RKO (cell line): Measurements from ENCODE around the gene TH.
"Not testable (repeated sequence)": the region's sequence is repeated elsewhere in the genome, so short reads cannot be mapped to it uniquely, and the experiment has no call there.

Experiments used
- DNase-seq: peaks from one replicate; pipeline ENCODE4 v3.0.0-alpha.2; 2016; ENCODE audit warnings: low spot score

Gene TH

GRCh38 chr11:2129699-2130366 is 41.8 kb downstream of the TH start:
- DNase-seq = no peak

DNA sequence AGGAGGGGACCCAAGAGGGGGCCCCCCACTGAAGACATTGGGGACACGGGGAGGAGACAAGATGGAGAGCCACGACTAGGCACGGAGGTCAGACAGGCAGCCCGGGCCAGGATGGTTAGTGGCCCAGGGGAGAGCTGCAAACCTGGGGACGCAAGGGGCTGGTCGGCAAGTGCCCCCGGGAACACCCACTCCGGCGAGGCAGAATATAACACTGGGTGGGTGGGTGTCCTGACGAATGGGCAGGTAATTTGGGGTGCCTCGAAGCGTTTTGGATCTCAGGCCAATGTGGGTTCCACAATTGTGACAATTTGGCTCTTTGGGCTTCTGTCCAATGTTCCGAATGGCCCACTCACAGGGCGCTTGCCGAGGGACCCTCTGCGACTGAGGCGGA is 42.3 kb downstream of the TH start:
- no peak for DNase-seq

- DNase-seq = no peak
Measured at GRCh38 chr11:2128511-2129307, 42.9 kb downstream of the TH start.

DNA sequence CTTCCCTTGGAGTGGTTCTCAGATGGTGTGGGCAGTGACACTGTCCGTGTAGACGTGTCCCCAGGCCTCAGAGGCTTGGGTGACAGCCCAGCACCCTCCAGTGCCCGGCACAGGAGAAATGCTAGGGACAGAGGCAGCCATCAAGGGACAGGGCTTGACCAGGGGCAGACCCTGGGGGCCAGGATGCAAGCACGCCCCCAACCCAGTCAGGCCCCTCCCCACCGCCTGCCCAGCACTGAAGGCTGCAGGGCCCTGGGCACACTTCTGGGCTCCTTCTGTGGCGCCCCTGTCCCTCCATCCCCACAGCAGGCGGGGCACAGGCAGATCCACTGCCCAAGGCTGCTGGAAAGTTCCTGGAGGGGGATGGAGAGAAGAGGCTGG is 43.5 kb downstream of the TH start:
- no peak for DNase-seq

GRCh38 chr11:2127482-2128129 is 44.0 kb downstream of the TH start:
- no peak for DNase-seq

DNA sequence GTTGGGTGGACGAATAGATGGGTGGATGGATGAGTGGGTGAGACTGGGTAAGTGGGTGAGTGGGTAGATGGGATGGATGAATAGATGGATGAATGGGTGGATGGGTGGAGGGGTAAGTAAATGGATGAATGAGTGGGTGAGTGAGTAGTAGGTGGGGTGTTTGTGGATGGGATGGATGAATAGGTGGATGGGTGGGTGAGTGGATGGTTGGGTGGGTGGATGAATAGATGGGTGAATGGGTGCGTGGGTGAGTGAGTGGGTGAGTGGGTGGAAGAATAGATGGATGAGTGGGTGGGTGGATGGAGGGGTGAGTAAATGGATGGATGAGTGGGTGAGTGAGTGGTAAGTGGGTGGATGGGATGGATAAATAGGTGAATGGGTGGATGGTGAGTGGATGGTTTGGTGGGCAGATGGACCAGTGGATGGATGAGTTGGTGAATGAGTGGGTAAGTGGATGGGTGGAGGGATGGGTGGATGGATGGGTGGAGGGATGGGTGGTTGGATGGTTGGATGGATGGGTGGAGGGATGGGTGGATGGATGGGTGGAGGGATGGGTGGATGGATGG is 45.0 kb downstream of the TH start:
- no peak for DNase-seq

- not testable (repeated sequence) for DNase-seq
Measured at GRCh38 chr11:2124736-2125484, 46.7 kb downstream of the TH start.

- no peak for DNase-seq
Measured at GRCh38 chr11:2123628-2123960, 48.0 kb downstream of the TH start.

GRCh38 chr11:2122907-2123627 is 48.5 kb downstream of the TH start:
- no peak for DNase-seq

DNA sequence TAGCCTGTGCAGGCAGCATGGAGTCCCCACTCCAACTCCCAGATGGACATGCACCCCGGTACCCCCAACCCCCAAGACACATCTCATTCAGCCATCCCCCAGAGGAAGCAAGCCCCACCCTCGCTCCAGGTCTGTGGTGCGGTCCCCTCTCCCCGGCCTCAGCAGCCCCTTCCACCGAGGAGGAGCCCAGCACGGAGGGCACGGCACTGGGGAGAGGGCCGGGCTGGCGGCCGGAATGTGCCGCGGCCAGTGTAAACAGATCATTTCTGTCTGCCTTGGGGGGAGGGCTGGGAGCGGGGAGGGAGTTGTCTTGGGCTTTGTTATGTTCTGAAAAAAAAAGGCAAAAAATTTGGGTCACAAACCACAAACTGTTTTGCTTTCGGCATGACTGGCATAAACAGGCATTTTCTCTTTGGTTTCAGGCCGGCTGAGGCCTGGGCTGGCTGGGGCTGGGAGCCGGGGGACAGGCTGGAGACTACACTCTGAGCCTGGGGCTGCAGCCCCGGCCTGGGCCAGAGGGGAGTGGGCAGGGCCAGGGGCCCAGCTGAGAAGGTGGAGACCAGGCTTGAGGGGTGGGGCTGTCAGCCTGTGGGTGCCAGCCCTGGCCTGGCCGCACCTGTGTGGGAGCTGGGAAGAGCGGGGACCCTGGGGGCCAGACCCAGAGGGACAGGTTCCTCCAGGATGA is 49.3 kb downstream of the TH start:
- DNase-seq = no peak

GRCh38 chr11:2121227-2122130 is 50.1 kb downstream of the TH start:
- DNase-seq = no peak

- DNase-seq = no peak
Measured at GRCh38 chr11:2120359-2121100, 51.1 kb downstream of the TH start.

DNA sequence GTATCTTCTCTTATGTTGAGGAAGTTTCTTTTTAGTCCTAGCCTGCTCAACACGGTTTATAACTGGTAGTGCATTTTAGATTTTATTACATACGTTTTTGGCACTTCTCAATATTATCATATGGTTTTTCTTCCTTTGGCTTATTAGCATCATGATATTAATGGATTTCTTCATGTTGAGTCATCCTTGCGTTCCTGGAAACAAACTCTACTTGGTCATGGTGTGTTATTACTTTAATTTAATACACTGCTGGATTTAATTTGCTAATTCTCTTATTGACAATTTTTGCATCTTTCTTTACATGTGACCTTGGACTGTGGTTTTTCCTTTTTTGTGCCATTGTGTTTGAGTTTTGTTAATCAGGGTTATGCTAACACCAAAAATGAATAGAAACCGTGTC is 52.9 kb downstream of the TH start:
- no peak for DNase-seq

GRCh38 chr11:2116680-2117079 is 54.9 kb downstream of the TH start:
- no peak for DNase-seq

GRCh38 chr11:2115308-2115707 is 56.3 kb downstream of the TH start:
- no peak for DNase-seq

GRCh38 chr11:2114430-2115241 is 57.0 kb downstream of the TH start:
- no peak for DNase-seq
